Mesothelial cell of epicardium (in vitro differentiated cells): ENCODE measurements around the gene RBBP8. TPM values are rescaled to one million over a fixed set of nuclear protein-coding genes. Genes with fewer than 3 reads are reported as not detected.

Experiments used
- DNase-seq, 2 experiments: peaks; one replicate each; pipeline ENCODE4 v3.0.0; 2021; ENCODE audit warnings: low spot score in 2 of 2; ENCODE audit not compliant: unreplicated experiment in 2 of 2
- H3K27ac Mint-ChIP-seq: 2 replicates; pipeline ENCODE4 v1.8.0; 2021; ENCODE audit warnings: mixed read lengths
- H3K27me3 Mint-ChIP-seq: 2 replicates; pipeline ENCODE4 v1.8.0; 2021; ENCODE audit warnings: low read depth, mixed read lengths
- H3K36me3 Mint-ChIP-seq: 2 replicates; pipeline ENCODE4 v1.8.0; 2021; ENCODE audit warnings: mixed read lengths
- H3K4me1 Mint-ChIP-seq: 2 replicates; pipeline ENCODE4 v1.8.0; 2021; ENCODE audit warnings: mixed read lengths
- H3K4me3 Mint-ChIP-seq: 2 replicates; pipeline ENCODE4 v1.8.0; 2021; ENCODE audit warnings: mild to moderate bottlenecking, moderate library complexity, mixed read lengths
- H3K9me3 Mint-ChIP-seq: 2 replicates; pipeline ENCODE4 v1.8.0; 2021; ENCODE audit warnings: mixed read lengths
- total RNA-seq: library from RNA; stranded (reverse); gene quantifications from 3 replicates; pipeline ENCODE4 v1.2.1, GENCODE V29; 2021
- TF ChIP-seq, protein P1 (sequence below): fragments of 200-600 bp; sonication (generic); IDR thresholded peaks from one replicate; pipeline ENCODE4 v1.5.0; 2021; ENCODE audit warnings: antibody characterized with exemption; ENCODE audit not compliant: unreplicated experiment

RBBP8 gene
- total RNA-seq, 1 donor from 2014 or later = 29.8 TPM

DNA sequence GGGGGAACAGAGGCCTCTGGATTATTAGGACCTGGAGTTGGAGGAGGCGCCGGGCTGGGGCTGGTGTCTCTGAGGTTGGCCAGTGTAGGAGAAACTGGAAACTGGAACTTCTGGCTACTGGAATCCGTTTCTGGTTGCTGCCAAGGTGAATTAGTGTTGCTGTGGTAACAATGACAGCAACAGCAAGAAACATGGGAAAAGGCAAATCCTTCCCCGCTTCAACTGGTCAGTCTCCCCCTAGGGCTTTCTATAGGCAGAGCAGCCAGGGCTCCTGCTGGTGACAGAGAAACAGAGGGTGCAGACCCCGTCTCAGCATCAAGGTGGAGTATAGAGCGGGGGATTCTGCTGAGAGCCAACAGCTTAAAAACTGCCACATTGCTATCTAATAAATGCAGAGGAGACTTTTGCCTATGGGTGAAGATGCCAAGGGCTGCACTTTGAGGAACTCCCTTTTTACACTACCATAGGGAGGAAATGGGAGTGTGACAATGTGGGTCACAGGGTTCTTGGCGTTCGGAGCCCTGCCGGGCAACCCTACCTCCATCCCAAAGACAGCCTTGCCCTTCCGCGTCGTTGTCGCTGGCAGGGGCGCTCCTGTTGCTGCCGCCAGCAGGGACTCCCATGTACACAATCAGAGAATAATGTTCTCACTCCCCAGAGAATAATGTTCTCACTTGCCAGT lies 120.8 kb downstream of the RBBP8 start:
- Mint-ChIP-seq H3K27ac (peak overlapping the region; percentile 69), H3K9me3 (no peaks in the 10 kb centered on the region), H3K36me3 (no peaks in the 10 kb centered on the region), H3K27me3 (no peaks in the 10 kb centered on the region), H3K4me1 (peaks cover 16% of the 10 kb centered on the region), H3K4me3 (no peak overlapping the region)
- peak in 1 of 2 experiments; percentile 47 for DNase-seq
- TF ChIP-seq, protein P1, sequence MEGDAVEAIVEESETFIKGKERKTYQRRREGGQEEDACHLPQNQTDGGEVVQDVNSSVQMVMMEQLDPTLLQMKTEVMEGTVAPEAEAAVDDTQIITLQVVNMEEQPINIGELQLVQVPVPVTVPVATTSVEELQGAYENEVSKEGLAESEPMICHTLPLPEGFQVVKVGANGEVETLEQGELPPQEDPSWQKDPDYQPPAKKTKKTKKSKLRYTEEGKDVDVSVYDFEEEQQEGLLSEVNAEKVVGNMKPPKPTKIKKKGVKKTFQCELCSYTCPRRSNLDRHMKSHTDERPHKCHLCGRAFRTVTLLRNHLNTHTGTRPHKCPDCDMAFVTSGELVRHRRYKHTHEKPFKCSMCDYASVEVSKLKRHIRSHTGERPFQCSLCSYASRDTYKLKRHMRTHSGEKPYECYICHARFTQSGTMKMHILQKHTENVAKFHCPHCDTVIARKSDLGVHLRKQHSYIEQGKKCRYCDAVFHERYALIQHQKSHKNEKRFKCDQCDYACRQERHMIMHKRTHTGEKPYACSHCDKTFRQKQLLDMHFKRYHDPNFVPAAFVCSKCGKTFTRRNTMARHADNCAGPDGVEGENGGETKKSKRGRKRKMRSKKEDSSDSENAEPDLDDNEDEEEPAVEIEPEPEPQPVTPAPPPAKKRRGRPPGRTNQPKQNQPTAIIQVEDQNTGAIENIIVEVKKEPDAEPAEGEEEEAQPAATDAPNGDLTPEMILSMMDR = no peak

DNA sequence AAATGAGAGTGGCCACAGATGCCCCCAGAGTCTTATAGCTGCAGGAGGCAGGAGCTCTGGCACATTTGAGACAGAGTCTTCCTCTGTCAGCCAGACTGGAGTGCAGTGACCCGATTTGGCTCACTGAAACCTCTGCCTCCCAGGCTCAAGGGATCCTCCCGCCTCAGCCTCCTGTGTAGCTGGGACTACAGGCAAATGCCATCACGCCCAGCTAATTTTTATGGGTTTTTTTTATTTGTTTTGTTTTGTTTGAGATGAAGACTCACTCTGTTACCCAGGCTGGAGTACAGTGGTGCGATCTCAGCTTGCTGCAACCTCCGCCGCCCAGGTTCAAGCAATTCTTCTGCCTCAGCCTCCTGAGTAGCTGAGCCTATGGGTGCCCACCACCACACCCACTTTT lies 121.4 kb downstream of the RBBP8 start:
- Mint-ChIP-seq H3K27me3 (no peaks in the 10 kb centered on the region), H3K36me3 (no peaks in the 10 kb centered on the region), H3K9me3 (no peaks in the 10 kb centered on the region), H3K27ac (peak overlapping the region; percentile 40), H3K4me1 (peaks cover 15% of the 10 kb centered on the region), H3K4me3 (no peak overlapping the region)
- no peak for DNase-seq
- TF ChIP-seq, protein P1 = no peak

DNA sequence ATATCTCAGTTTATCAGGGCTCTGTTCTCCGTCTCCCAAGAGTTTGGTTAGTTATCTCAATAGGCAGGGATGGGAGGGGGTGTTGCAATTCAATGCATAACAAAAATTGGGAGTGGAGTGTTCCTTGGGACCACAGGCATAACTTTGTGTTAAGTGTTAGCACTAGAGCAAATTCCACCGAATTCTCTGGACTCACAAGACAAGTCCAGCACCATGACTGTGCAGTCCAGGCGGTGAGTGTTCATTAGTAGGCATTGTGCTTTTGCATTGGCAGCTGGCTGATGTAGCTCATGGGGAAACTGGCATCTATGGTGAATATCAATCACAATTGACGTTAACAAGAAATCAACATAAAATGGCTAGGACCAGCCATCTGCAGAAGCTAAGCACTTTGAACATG lies 123.2 kb downstream of the RBBP8 start:
- no peak for DNase-seq
- no peaks in the 10 kb centered on the region for H3K36me3 Mint-ChIP-seq
- no peak overlapping the region for H3K4me3 Mint-ChIP-seq
- H3K27me3 Mint-ChIP-seq = no peaks in the 10 kb centered on the region
- TF ChIP-seq, protein P1 = no peak
- peaks cover 12% of the 10 kb centered on the region for H3K4me1 Mint-ChIP-seq
- no peaks in the 10 kb centered on the region for H3K9me3 Mint-ChIP-seq
- H3K27ac Mint-ChIP-seq = no peak overlapping the region

- H3K4me1 Mint-ChIP-seq = peaks cover 12% of the 10 kb centered on the region
- no peaks in the 10 kb centered on the region for H3K9me3 Mint-ChIP-seq
- DNase-seq = no peak
- no peak overlapping the region for H3K27ac Mint-ChIP-seq
- no peak overlapping the region for H3K4me3 Mint-ChIP-seq
- no peaks in the 10 kb centered on the region for H3K27me3 Mint-ChIP-seq
- H3K36me3 Mint-ChIP-seq = no peaks in the 10 kb centered on the region
- TF ChIP-seq, protein P1 = no peak
Measured at GRCh38 chr18:23057096-23057495, 124.0 kb downstream of the RBBP8 start.

GRCh38 chr18:23058746-23059415 lies 125.8 kb downstream of the RBBP8 start:
- Mint-ChIP-seq H3K4me1 (peaks cover 5% of the 10 kb centered on the region), H3K27ac (no peak overlapping the region), H3K9me3 (peaks cover 9% of the 10 kb centered on the region), H3K27me3 (no peaks in the 10 kb centered on the region), H3K4me3 (no peak overlapping the region), H3K36me3 (peaks cover 5% of the 10 kb centered on the region)
- no peak for DNase-seq
- TF ChIP-seq, protein P1 = no peak
